GM21737 (cell line): ENCODE data around the gene PTN.

Source experiments
- ATAC-seq: cut with Tn5 transposase; IDR thresholded peaks from one replicate; pipeline ENCODE4 v1.9.1; 2021; ENCODE audit warnings: mild to moderate bottlenecking, moderate library complexity; ENCODE audit not compliant: unreplicated experiment

Gene PTN

GRCh38 chr7:137343281-137343841 lies at the start of gene PTN:
PTN (minus strand) TSS chr7:137343733; CDS start chr7:137254973, 88,760 bp downstream.
- no peak for ATAC-seq

- no peak for ATAC-seq
These were observed 46.5 kb upstream of the PTN start for GRCh38 chr7:137390076-137390475.

- no peak for ATAC-seq
These were observed 45.4 kb upstream of the PTN start for GRCh38 chr7:137388916-137389315.

- ATAC-seq = no peak
These were observed 43.4 kb upstream of the PTN start for GRCh38 chr7:137386966-137387365.

- no peak for ATAC-seq
These were observed 37.5 kb upstream of the PTN start for GRCh38 chr7:137381045-137381444.

GRCh38 chr7:137373507-137373906 lies 30.0 kb upstream of the PTN start:
- no peak for ATAC-seq

GRCh38 chr7:137371616-137372015 lies 28.1 kb upstream of the PTN start:
- ATAC-seq = no peak

- no peak for ATAC-seq
These were observed 23.5 kb upstream of the PTN start for GRCh38 chr7:137366995-137367394.

- no peak for ATAC-seq
These were observed 20.1 kb upstream of the PTN start for GRCh38 chr7:137363683-137364082.

- no peak for ATAC-seq
These were observed 16.6 kb upstream of the PTN start for GRCh38 chr7:137360087-137360679.

- no peak for ATAC-seq
These were observed 11.4 kb upstream of the PTN start for GRCh38 chr7:137354961-137355360.

GRCh38 chr7:137354396-137354795 lies 10.9 kb upstream of the PTN start:
- no peak for ATAC-seq

- no peak for ATAC-seq
These were observed 8.4 kb upstream of the PTN start for GRCh38 chr7:137351941-137352340.

- ATAC-seq = no peak
These were observed 2.4 kb upstream of the PTN start for GRCh38 chr7:137345799-137346449.

GRCh38 chr7:137342828-137343261 lies 688 bp downstream of the PTN start:
- ATAC-seq = no peak

GRCh38 chr7:137342265-137342664 lies 1.3 kb downstream of the PTN start:
- no peak for ATAC-seq

- ATAC-seq = no peak
These were observed 5.6 kb downstream of the PTN start for GRCh38 chr7:137337902-137338301.

- no peak for ATAC-seq
These were observed 7.7 kb downstream of the PTN start for GRCh38 chr7:137335814-137336213.

GRCh38 chr7:137331378-137331777 lies 12.2 kb downstream of the PTN start:
- no peak for ATAC-seq

- no peak for ATAC-seq
These were observed 14.1 kb downstream of the PTN start for GRCh38 chr7:137329411-137329810.

GRCh38 chr7:137328373-137329120 lies 15.0 kb downstream of the PTN start:
- no peak for ATAC-seq

- no peak for ATAC-seq
These were observed 17.6 kb downstream of the PTN start for GRCh38 chr7:137325927-137326326.
